A549 (cell line): ENCODE data around the gene PLA1A. TPM values are rescaled to one million over a fixed set of nuclear protein-coding genes. Genes with fewer than 3 reads are reported as not detected.

Experiments used
- ATAC-seq, 2 experiments: fragments of 200-7000 bp in 1 of 2; fragments of >200 bp in 1 of 2; cut with Nextera tagmentation in 1 of 2; cut with Tn5 transposase in 1 of 2; 3 replicates each; pipeline versions ENCODE4 v1.8.0 to v1.9.1; 2018 to 2020; ENCODE audit warnings: mild to moderate bottlenecking in 1 of 2, moderate library complexity in 1 of 2
- CTCF ChIA-PET: fragments of 300-600 bp; sonication (Branson Sonifier 250); formaldehyde crosslinking; extraction: SDS; loops from one replicate; lab custom pipeline; 2021; ENCODE audit warnings: antibody characterized with exemption, inconsistent platforms; lab: Yijun Ruan, JAX
- POLR2A ChIA-PET: fragments of 350-600 bp; formaldehyde crosslinking; extraction: SDS; loops from one replicate; lab custom pipeline; 2021; ENCODE audit warnings: antibody characterized with exemption, inconsistent platforms; lab: Yijun Ruan, JAX
- DNase-seq, 2 experiments: peaks; one replicate each; pipeline versions ENCODE4 v3.0.0 to v3.0.0-alpha.2; 2011 to 2016; ENCODE audit warnings: low read depth in 1 of 2, low spot score in 1 of 2
- FAIRE-seq: peaks from 2 replicates; lab custom pipeline; 2011; peaks lifted over from hg19 to GRCh38; lab: Jason Lieb, UNC
- H3K27ac ChIP-seq, 2 experiments: fragments of >200 bp; sonication (Bioruptor Twin); formaldehyde crosslinking; 3 replicates each; pipeline ENCODE4 v1.5.1; 2016 to 2017
- H3K4me1 ChIP-seq: fragments of >200 bp; sonication (Bioruptor Twin); formaldehyde crosslinking; 3 replicates; pipeline ENCODE4 v1.6.1; 2016
- H3K4me2 ChIP-seq: fragments of >200 bp; sonication (Bioruptor Twin); formaldehyde crosslinking; 3 replicates; pipeline ENCODE4 v1.6.1; 2016
- H3K4me3 ChIP-seq: fragments of >200 bp; sonication (Bioruptor Twin); formaldehyde crosslinking; 3 replicates; pipeline ENCODE4 v1.5.1; 2016
- H3K9me3 ChIP-seq: fragments of >200 bp; sonication (Bioruptor Twin); formaldehyde crosslinking; 3 replicates; pipeline ENCODE4 v1.6.1; 2016
- CHD2 ChIP-seq: fragments of 150-350 bp; IDR thresholded peaks from 2 replicates; pipeline ENCODE4 v1.6.1; 2014; ENCODE audit warnings: low read length; ENCODE audit not compliant: partially characterized antibody
- CTCF ChIP-seq: fragments of >200 bp; sonication (Bioruptor Twin); formaldehyde crosslinking; IDR thresholded peaks from 3 replicates; pipeline ENCODE4 v1.5.1; 2016
- EHF ChIP-seq: fragments of 250-450 bp; sonication (Bioruptor Pico); IDR thresholded peaks from 2 replicates; pipeline ENCODE4 v1.5.0; 2020; ENCODE audit warnings: mild to moderate bottlenecking
- EHMT2 ChIP-seq: fragments of 200-600 bp; sonication (generic); IDR thresholded peaks from 2 replicates; pipeline ENCODE4 v1.6.1; 2016; ENCODE audit warnings: antibody characterized with exemption, low read depth, mild to moderate bottlenecking, moderate library complexity
- EP300 ChIP-seq, 2 experiments: fragments of >200 bp; sonication (Bioruptor Twin); formaldehyde crosslinking; IDR thresholded peaks; 2 replicates in 1 of 2; 3 replicates in 1 of 2; pipeline ENCODE4 v1.6.1; 2016 to 2017
- FOXS1 ChIP-seq: fragments of 250-450 bp; sonication (Bioruptor Pico); IDR thresholded peaks from 2 replicates; pipeline ENCODE4 v1.5.0; 2020; ENCODE audit warnings: mild to moderate bottlenecking, moderate library complexity
- GATA3 ChIP-seq: IDR thresholded peaks from 2 replicates; pipeline ENCODE4 v1.6.1; 2012; ENCODE audit warnings: borderline replicate concordance
- HEYL ChIP-seq: fragments of 250-450 bp; sonication (Bioruptor Pico); IDR thresholded peaks from 2 replicates; pipeline ENCODE4 v1.8.0; 2021; ENCODE audit warnings: mild to moderate bottlenecking, moderate library complexity
- KDM1A ChIP-seq: fragments of 200-600 bp; sonication (generic); IDR thresholded peaks from 2 replicates; pipeline ENCODE4 v1.6.1; 2016; ENCODE audit warnings: low read depth, mild to moderate bottlenecking
- KDM5A ChIP-seq: fragments of 200-600 bp; sonication (generic); IDR thresholded peaks from 2 replicates; pipeline ENCODE4 v1.6.1; 2016; ENCODE audit warnings: antibody characterized with exemption, mild to moderate bottlenecking
- MAFK ChIP-seq: fragments of 450-650 bp; IDR thresholded peaks from 2 replicates; pipeline ENCODE4 v1.6.1; 2014; ENCODE audit not compliant: partially characterized antibody
- NPAS2 ChIP-seq: fragments of 250-450 bp; sonication (Bioruptor Pico); IDR thresholded peaks from 2 replicates; pipeline ENCODE4 v1.8.0; 2022; ENCODE audit warnings: mild to moderate bottlenecking, moderate library complexity, borderline replicate concordance
- POLR2A ChIP-seq: IDR thresholded peaks from 2 replicates; pipeline ENCODE4 v1.6.1; 2012; ENCODE audit warnings: mild to moderate bottlenecking, low read length
- ZC3H11A ChIP-seq: fragments of 450-650 bp; IDR thresholded peaks from 2 replicates; pipeline ENCODE4 v1.6.1; 2014; ENCODE audit warnings: antibody characterized with exemption, mild to moderate bottlenecking
- ZFP36 ChIP-seq: fragments of 450-650 bp; IDR thresholded peaks from 2 replicates; pipeline ENCODE4 v1.6.1; 2014; ENCODE audit warnings: borderline replicate concordance; ENCODE audit not compliant: partially characterized antibody
- ZNF302 ChIP-seq: fragments of 250-450 bp; sonication (Bioruptor Pico); IDR thresholded peaks from 2 replicates; pipeline ENCODE4 v1.9.0; 2021; ENCODE audit warnings: inconsistent platforms, mild to moderate bottlenecking, moderate library complexity
- WGBS: methylation state at CpG from one replicate; pipeline ENCODE4 v1.1.6; 2017; ENCODE audit errors: missing lambda C conversion rate; 5-methylcytosine and 5-hydroxymethylcytosine counted together
- polyA plus RNA-seq, 4 experiments: library from polyadenylated mRNA; depleted of rRNA in 3 of 4; stranded (reverse); fragments of >200 nt; fragmentation: RNase III in 1 of 4; extraction: RNeasy Plus Mini Kit Qiagen cat#74134 plus additional on column Dnase treatment in 1 of 4; gene quantifications; 2 replicates in 3 of 4; 3 replicates in 1 of 4; pipeline ENCODE4 v1.2.3, GENCODE V29; 2011 to 2017
- TF ChIP-seq, protein P1 (sequence below): IDR thresholded peaks from 2 replicates; pipeline ENCODE4 v1.6.1; 2012
- TF ChIP-seq, protein P2 (sequence below): fragments of 450-650 bp; IDR thresholded peaks from 2 replicates; pipeline ENCODE4 v1.6.1; 2014; ENCODE audit warnings: antibody characterized with exemption
- TF ChIP-seq, protein P3 (sequence below): fragments of >200 bp; sonication (Bioruptor Twin); formaldehyde crosslinking; IDR thresholded peaks from 3 replicates; pipeline ENCODE4 v1.6.1; 2016
- TF ChIP-seq, protein P4 (sequence below): IDR thresholded peaks from 2 replicates; pipeline ENCODE4 v1.6.1; 2012; ENCODE audit warnings: low read depth, borderline replicate concordance
- TF ChIP-seq, protein P5 (sequence below): fragments of 250-450 bp; sonication (Bioruptor Pico); IDR thresholded peaks from 2 replicates; pipeline ENCODE4 v1.5.0; 2021; ENCODE audit warnings: mild to moderate bottlenecking, moderate library complexity, borderline replicate concordance

PLA1A gene
- polyA plus RNA-seq, 2 of the 4 experiments (the other 2 are of a cell fraction): 0.17 to 0.18 TPM

- 38% methylated on average over 6 of the region's 6 CpGs for whole genome bisulfite sequencing
- no peak for ATAC-seq
- TF ChIP-seq, protein P1, sequence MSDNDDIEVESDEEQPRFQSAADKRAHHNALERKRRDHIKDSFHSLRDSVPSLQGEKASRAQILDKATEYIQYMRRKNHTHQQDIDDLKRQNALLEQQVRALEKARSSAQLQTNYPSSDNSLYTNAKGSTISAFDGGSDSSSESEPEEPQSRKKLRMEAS: no peak
- TF ChIP-seq KDM1A: no peak
- TF ChIP-seq, all 56 proteins: peak for 0
- Histone ChIP-seq H3K4me3 (no peak overlapping the region), H3K4me2 (no peak overlapping the region), H3K4me1 (no peaks in the 10 kb centered on the region), H3K9me3 (peaks cover 9% of the 10 kb centered on the region), H3K27ac (no peak overlapping the region)
- CTCF ChIA-PET: interaction anchor here (1.3 kb wide), 1 partner anchor 13 kb away, joined by 5 read pairs; no protein-coding TSS in a partner anchor
- DNase-seq: no peak
- FAIRE-seq: no peak
- POLR2A ChIA-PET: no interaction called here
These were observed 11.6 kb downstream of the PLA1A start for GRCh38 chr3:119609301-119609700.

GRCh38 chr3:119611664-119612063 is 14.0 kb downstream of the PLA1A start:
- ATAC-seq (no peak), FAIRE-seq (no peak), DNase-seq (no peak)
- Histone ChIP-seq H3K4me3 (no peak overlapping the region), H3K9me3 (peaks cover 9% of the 10 kb centered on the region), H3K4me1 (no peaks in the 10 kb centered on the region), H3K4me2 (no peak overlapping the region), H3K27ac (no peak overlapping the region)
- ChIA-PET CTCF (interaction anchor here (0.6 to 2.0 kb wide), 2 partner anchors 11 to 20 kb away, joined by 4 to 5 read pairs; no protein-coding TSS in a partner anchor), POLR2A (no interaction called here)
- WGBS: 74% methylated on average over 1 of the region's 1 CpG
- TF ChIP-seq POLR2A: no peak
- TF ChIP-seq, protein P2, sequence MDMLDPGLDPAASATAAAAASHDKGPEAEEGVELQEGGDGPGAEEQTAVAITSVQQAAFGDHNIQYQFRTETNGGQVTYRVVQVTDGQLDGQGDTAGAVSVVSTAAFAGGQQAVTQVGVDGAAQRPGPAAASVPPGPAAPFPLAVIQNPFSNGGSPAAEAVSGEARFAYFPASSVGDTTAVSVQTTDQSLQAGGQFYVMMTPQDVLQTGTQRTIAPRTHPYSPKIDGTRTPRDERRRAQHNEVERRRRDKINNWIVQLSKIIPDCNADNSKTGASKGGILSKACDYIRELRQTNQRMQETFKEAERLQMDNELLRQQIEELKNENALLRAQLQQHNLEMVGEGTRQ: no peak
- TF ChIP-seq EHMT2: no peak
- TF ChIP-seq, protein P3, sequence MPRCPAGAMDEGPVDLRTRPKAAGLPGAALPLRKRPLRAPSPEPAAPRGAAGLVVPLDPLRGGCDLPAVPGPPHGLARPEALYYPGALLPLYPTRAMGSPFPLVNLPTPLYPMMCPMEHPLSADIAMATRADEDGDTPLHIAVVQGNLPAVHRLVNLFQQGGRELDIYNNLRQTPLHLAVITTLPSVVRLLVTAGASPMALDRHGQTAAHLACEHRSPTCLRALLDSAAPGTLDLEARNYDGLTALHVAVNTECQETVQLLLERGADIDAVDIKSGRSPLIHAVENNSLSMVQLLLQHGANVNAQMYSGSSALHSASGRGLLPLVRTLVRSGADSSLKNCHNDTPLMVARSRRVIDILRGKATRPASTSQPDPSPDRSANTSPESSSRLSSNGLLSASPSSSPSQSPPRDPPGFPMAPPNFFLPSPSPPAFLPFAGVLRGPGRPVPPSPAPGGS: no peak
- no peak for TF ChIP-seq GATA3
- no peak for TF ChIP-seq FOXS1 (CRISPR knock-in tag)
- TF ChIP-seq HEYL: no peak
- no peak for TF ChIP-seq KDM5A

DNA sequence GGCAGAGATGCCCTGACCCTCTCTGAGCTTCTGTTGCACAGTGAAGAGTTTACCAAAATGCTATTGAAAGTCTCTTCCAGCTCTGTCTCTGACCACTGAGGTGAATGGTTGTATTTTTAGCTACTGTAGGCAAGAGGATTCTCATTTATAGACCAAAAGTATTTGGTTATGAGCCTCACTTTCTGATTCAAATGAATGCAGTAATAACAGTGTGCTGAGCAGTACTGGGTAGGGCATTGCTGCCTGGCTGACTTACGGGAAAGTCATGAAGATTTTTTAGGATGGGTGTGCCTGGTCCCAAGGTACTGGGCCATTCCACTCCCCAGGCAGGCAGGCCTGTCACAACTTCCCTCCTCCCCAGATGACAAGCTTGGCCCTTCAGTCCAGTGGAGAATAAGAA is 15.5 kb downstream of the PLA1A start:
- ChIA-PET POLR2A (no interaction called here), CTCF (interaction anchor here (1.3 to 2.9 kb wide), 3 partner anchors 13 to 730 kb away, joined by 3 to 7 read pairs (median 5); no protein-coding TSS in a partner anchor)
- no peak for ATAC-seq
- DNase-seq: no peak
- H3K27ac ChIP-seq: no peak overlapping the region
- FAIRE-seq: no peak
- H3K4me2 ChIP-seq: no peak overlapping the region
- no peaks in the 10 kb centered on the region for H3K4me1 ChIP-seq
- no peak for TF ChIP-seq ZFP36
- TF ChIP-seq CHD2: no peak
- TF ChIP-seq ZNF302: no peak
- no peak for TF ChIP-seq EP300 (IDR thresholded peaks at IDR 0.05)
- no peak for TF ChIP-seq MAFK
- TF ChIP-seq, protein P2: no peak
- TF ChIP-seq NPAS2 (CRISPR knock-in tag): no peak
- H3K4me3 ChIP-seq: no peak overlapping the region
- H3K9me3 ChIP-seq: peaks cover 9% of the 10 kb centered on the region
- 100% methylated on average over 1 of the region's 1 CpG for WGBS

- ATAC-seq: no peak
- H3K9me3 ChIP-seq: peaks cover 9% of the 10 kb centered on the region
- POLR2A ChIA-PET: no interaction called here
- CTCF ChIA-PET: interaction anchor here (1.3 to 2.9 kb wide), 2 partner anchors 14 to 730 kb away, joined by 3 to 7 read pairs; no protein-coding TSS in a partner anchor
- no peak for TF ChIP-seq CTCF
- TF ChIP-seq ZC3H11A: no peak
- TF ChIP-seq, protein P4, sequence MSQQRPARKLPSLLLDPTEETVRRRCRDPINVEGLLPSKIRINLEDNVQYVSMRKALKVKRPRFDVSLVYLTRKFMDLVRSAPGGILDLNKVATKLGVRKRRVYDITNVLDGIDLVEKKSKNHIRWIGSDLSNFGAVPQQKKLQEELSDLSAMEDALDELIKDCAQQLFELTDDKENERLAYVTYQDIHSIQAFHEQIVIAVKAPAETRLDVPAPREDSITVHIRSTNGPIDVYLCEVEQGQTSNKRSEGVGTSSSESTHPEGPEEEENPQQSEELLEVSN: no peak
- TF ChIP-seq EHF (CRISPR knock-in tag): no peak
- TF ChIP-seq, protein P5, sequence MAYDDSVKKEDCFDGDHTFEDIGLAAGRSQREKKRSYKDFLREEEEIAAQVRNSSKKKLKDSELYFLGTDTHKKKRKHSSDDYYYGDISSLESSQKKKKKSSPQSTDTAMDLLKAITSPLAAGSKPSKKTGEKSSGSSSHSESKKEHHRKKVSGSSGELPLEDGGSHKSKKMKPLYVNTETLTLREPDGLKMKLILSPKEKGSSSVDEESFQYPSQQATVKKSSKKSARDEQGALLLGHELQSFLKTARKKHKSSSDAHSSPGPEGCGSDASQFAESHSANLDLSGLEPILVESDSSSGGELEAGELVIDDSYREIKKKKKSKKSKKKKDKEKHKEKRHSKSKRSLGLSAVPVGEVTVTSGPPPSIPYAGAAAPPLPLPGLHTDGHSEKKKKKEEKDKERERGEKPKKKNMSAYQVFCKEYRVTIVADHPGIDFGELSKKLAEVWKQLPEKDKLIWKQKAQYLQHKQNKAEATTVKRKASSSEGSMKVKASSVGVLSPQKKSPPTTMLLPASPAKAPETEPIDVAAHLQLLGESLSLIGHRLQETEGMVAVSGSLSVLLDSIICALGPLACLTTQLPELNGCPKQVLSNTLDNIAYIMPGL (CRISPR knock-in tag): no peak
- TF ChIP-seq, all 56 proteins: peak for 0
- Histone ChIP-seq H3K4me1 (no peaks in the 10 kb centered on the region), H3K4me3 (no peak overlapping the region), H3K27ac (no peak overlapping the region), H3K4me2 (no peak overlapping the region)
- WGBS: 79% methylated on average over 4 of the region's 4 CpGs
- no peak for FAIRE-seq
- DNase-seq: no peak
These were observed 16.2 kb downstream of the PLA1A start for GRCh38 chr3:119613872-119614271.
